ENCODE results near the gene GNB3.

- TF ChIP-seq CTCF (conservative IDR thresholded peaks at IDR 0.05 in 1 of 2, IDR thresholded peaks at IDR 0.05 in 1 of 2; ENCODE audit: extremely low read depth in 1 of 2, insufficient read depth in 1 of 2, low read depth in 1 of 2, low read length in 2 of 2) (no peak), EZH2 (IDR thresholded peaks at IDR 0.05; ENCODE audit: borderline replicate concordance, low read length) (no peak)
Measured at GRCh38 chr12:6792522-6793201, 48.1 kb upstream of the GNB3 start.

All from mammary epithelial cell (primary cell).